HEK293T (cell line): ENCODE measurements around the gene PHIP.

ENCODE experiments used
- ARNT ChIP-seq: fragments of 450-650 bp; IDR thresholded peaks from 2 replicates; pipeline ENCODE4 v1.6.1; 2017; ENCODE audit warnings: mild to moderate bottlenecking
- BHLHE40 ChIP-seq: fragments of 450-650 bp; IDR thresholded peaks from 2 replicates; pipeline ENCODE4 v1.6.1; 2016; ENCODE audit warnings: mild to moderate bottlenecking, moderate library complexity, borderline replicate concordance
- ELF4 ChIP-seq: fragments of 450-650 bp; IDR thresholded peaks from 2 replicates; pipeline ENCODE4 v1.6.1; 2017; ENCODE audit warnings: antibody characterized with exemption
- FOXA1 ChIP-seq: fragments of 450-650 bp; IDR thresholded peaks from 2 replicates; pipeline ENCODE4 v1.6.1; 2016; ENCODE audit warnings: mild to moderate bottlenecking
- FOXK2 ChIP-seq: fragments of 450-650 bp; IDR thresholded peaks from 2 replicates; pipeline ENCODE4 v1.6.1; 2016; ENCODE audit warnings: mild to moderate bottlenecking
- FOXM1 ChIP-seq: fragments of 450-650 bp; IDR thresholded peaks from 2 replicates; pipeline ENCODE4 v1.6.1; 2017; ENCODE audit warnings: mild to moderate bottlenecking, borderline replicate concordance
- HDGF ChIP-seq: fragments of 450-650 bp; IDR thresholded peaks from 2 replicates; pipeline ENCODE4 v1.6.1; 2017; ENCODE audit warnings: antibody characterized with exemption, borderline replicate concordance
- PKNOX1 ChIP-seq: fragments of 450-650 bp; IDR thresholded peaks from 2 replicates; pipeline ENCODE4 v1.6.1; 2016
- SP1 ChIP-seq: fragments of 450-650 bp; IDR thresholded peaks from 2 replicates; pipeline ENCODE4 v1.6.1; 2017
- SUZ12 ChIP-seq: fragments of 450-650 bp; IDR thresholded peaks from 2 replicates; pipeline ENCODE4 v1.6.1; 2016; ENCODE audit warnings: mild to moderate bottlenecking
- TARDBP ChIP-seq: fragments of 450-650 bp; IDR thresholded peaks from 2 replicates; pipeline ENCODE4 v1.6.1; 2016

- TF ChIP-seq ELF4 (no peak), FOXA1 (no peak), PKNOX1 (no peak), FOXK2 (no peak), HDGF (no peak), ARNT (no peak), SUZ12 (no peak), FOXM1 (no peak), SP1 (no peak), BHLHE40 (no peak), TARDBP (no peak)
These were observed 4.2 kb upstream of the PHIP start for GRCh38 chr6:79082304-79082703.
